GM23338 (cell line): ENCODE data around the gene ROBO3. TPM values are rescaled to one million over a fixed set of nuclear protein-coding genes. Genes with fewer than 3 reads are reported as not detected.

Experiments
- ATAC-seq: fragments of 200-7000 bp; cut with Tn5 transposase; 3 replicates; pipeline ENCODE4 v1.9.1; 2020
- DNase-seq: peaks from one replicate; pipeline ENCODE4 v3.0.0-alpha.2; 2015; ENCODE audit warnings: low spot score
- H2AFZ ChIP-seq: fragments of 200-600 bp; sonication (generic); 2 replicates; pipeline ENCODE4 v1.8.0; 2016; ENCODE audit warnings: antibody characterized with exemption, mild to moderate bottlenecking, moderate library complexity
- H3F3A ChIP-seq: fragments of 200-600 bp; sonication (generic); replicated peaks from 2 replicates; pipeline ENCODE4 v1.8.0; 2017; ENCODE audit warnings: antibody characterized with exemption, mixed run types, low read depth
- H3K27ac ChIP-seq: fragments of 200-600 bp; sonication (generic); 2 replicates; pipeline ENCODE4 v1.6.1; 2016; ENCODE audit warnings: low read depth
- H3K27me3 ChIP-seq: fragments of 200-600 bp; sonication (generic); 2 replicates; pipeline ENCODE4 v1.8.0; 2016; ENCODE audit warnings: mild to moderate bottlenecking, mixed run types, moderate library complexity; ENCODE audit not compliant: insufficient read depth
- H3K36me3 ChIP-seq: fragments of 200-600 bp; sonication (generic); 2 replicates; pipeline ENCODE4 v1.8.0; 2016; ENCODE audit warnings: mild to moderate bottlenecking; ENCODE audit not compliant: insufficient read depth
- H3K4me1 ChIP-seq: fragments of 200-600 bp; sonication (generic); 2 replicates; pipeline ENCODE4 v1.8.0; 2016; ENCODE audit warnings: mild to moderate bottlenecking, moderate library complexity; ENCODE audit not compliant: insufficient read depth
- H3K4me2 ChIP-seq: fragments of 200-600 bp; sonication (generic); 2 replicates; pipeline ENCODE4 v1.7.1; 2017; ENCODE audit warnings: mixed run types
- H3K4me3 ChIP-seq: fragments of 200-600 bp; sonication (generic); 2 replicates; pipeline ENCODE4 v1.6.1; 2016; ENCODE audit warnings: mixed run types
- H3K79me2 ChIP-seq: fragments of 200-600 bp; sonication (generic); replicated peaks from 2 replicates; pipeline ENCODE4 v1.8.0; 2017; ENCODE audit warnings: mild to moderate bottlenecking; ENCODE audit not compliant: insufficient read depth
- H3K9me2 ChIP-seq: fragments of 200-600 bp; sonication (generic); 2 replicates; pipeline ENCODE4 v1.8.0; 2017; ENCODE audit not compliant: insufficient read depth
- H4K20me1 ChIP-seq: fragments of 200-600 bp; sonication (generic); replicated peaks from 2 replicates; pipeline ENCODE4 v1.8.0; 2017; ENCODE audit warnings: mild to moderate bottlenecking; ENCODE audit not compliant: insufficient read depth
- H3K27ac Mint-ChIP-seq: 2 replicates; pipeline ENCODE4 v1.8.0; 2020; ENCODE audit warnings: inconsistent platforms, mild to moderate bottlenecking, moderate library complexity, mixed read lengths
- H3K27me3 Mint-ChIP-seq: 3 replicates; pipeline ENCODE4 v1.8.0; 2022; ENCODE audit warnings: low read depth, mild to moderate bottlenecking, moderate library complexity, mixed read lengths, inconsistent platforms; ENCODE audit not compliant: insufficient read depth, poor library complexity
- H3K36me3 Mint-ChIP-seq: 3 replicates; pipeline ENCODE4 v1.8.0; 2021; ENCODE audit warnings: low read depth, mild to moderate bottlenecking, inconsistent platforms, moderate library complexity, mixed read lengths
- H3K4me1 Mint-ChIP-seq: 3 replicates; pipeline ENCODE4 v1.8.0; 2020; ENCODE audit warnings: mild to moderate bottlenecking, inconsistent platforms, mixed read lengths
- H3K4me3 Mint-ChIP-seq: 3 replicates; pipeline ENCODE4 v1.8.0; 2021; ENCODE audit warnings: moderate library complexity, mild to moderate bottlenecking, inconsistent platforms, mixed read lengths
- H3K9me3 Mint-ChIP-seq: 3 replicates; pipeline ENCODE4 v1.8.0; 2020; ENCODE audit warnings: moderate library complexity, mild to moderate bottlenecking, inconsistent platforms, mixed read lengths
- ETS1 ChIP-seq: IDR thresholded peaks from 2 replicates; pipeline ENCODE4 v1.6.1; 2016; ENCODE audit warnings: antibody characterized with exemption
- EZH2phosphoT487 ChIP-seq: fragments of 200-600 bp; sonication (generic); IDR thresholded peaks from one replicate; pipeline ENCODE4 v1.8.1; 2018; ENCODE audit warnings: antibody characterized with exemption; ENCODE audit not compliant: unreplicated experiment
- NANOG ChIP-seq: IDR thresholded peaks from 2 replicates; pipeline ENCODE4 v1.6.1; 2016; ENCODE audit warnings: antibody characterized with exemption, borderline replicate concordance
- POLR2AphosphoS5 ChIP-seq: IDR thresholded peaks from 2 replicates; pipeline ENCODE4 v1.6.1; 2016; ENCODE audit warnings: antibody characterized with exemption, low read depth
- STAT1 ChIP-seq: IDR thresholded peaks from one replicate; pipeline ENCODE4 v1.6.1; 2016; ENCODE audit warnings: antibody characterized with exemption; ENCODE audit not compliant: unreplicated experiment
- ZNF462 ChIP-seq: fragments of 250-450 bp; sonication (Bioruptor Pico); IDR thresholded peaks from 2 replicates; pipeline ENCODE4 v1.5.0; 2020; ENCODE audit warnings: mild to moderate bottlenecking, moderate library complexity
- polyA plus RNA-seq: library from polyadenylated mRNA; unstranded; fragments of >200 nt; fragmentation: Nextera tagmentation; extraction: Ambion mirVana; gene quantifications from 2 replicates; pipeline ENCODE4 v1.2.1, GENCODE V29; 2016
- total RNA-seq: library from RNA; depleted of rRNA; stranded (reverse); fragments of >200 nt; shearing (Covaris generic); gene quantifications from 2 replicates; pipeline ENCODE4 v1.2.3, GENCODE V29; 2014

Gene ROBO3
- total and polyA plus RNA-seq, 2 experiments from 2014 or later = 17.0 to 21.4 TPM

DNA sequence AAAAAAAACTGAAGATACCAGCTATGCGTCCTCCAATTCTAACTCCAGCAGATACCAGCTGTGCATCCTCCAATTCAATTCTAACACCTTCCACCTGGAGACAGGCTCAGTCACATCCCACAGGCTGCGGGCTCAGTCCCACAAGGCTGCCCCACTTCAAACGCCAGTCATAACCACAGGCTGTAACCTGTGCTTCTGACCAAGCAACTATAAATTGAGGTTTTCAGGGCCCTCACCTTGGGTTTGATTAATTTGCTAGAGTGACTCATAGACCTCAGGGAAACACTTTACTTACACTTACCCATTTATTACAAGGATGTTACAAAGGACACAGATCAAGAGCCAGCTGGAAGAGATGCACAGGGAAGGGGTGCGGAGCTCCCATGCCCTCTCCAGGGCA, 32.7 kb upstream of the ROBO3 start (continued):
- TF ChIP-seq ZNF462 (CRISPR knock-in tag) (no peak), STAT1 (no peak), POLR2AphosphoS5 (no peak), EZH2phosphoT487 (no peak), NANOG (no peak), ETS1 (no peak)

DNA sequence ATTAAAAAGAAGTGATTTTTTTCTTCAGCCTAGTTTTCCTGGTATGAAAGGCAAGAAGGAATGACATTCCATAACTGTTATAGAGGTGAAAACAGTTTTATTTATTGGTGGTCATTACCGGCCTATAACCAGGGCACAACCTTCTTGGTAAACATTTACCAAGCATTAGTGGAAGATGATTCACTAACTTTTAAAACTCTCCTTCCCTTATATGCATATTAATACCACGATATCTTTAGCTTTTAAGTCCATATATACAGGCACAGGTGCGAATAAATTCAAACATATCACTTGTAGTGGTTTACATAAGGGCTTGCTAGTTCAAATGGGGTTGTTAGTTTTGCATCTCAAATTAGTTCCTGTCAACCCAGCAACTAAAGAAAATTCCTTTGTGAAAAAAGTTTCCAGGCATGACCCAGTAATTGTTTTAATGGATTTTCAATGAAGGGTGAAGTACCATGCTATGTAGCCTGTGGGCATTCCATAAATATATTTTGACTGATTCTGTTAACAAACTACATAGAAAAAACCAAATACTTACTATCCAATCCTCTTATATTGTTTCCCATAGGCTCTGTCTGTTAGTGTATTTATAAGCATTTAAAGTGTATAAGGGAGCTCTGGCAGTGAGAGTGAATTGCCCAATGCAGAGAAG, 30.6 kb upstream of the ROBO3 start:
- H3K36me3 Mint-ChIP-seq = no peaks in the 10 kb centered on the region
- Histone ChIP-seq H3K9me2 (no peaks in the 10 kb centered on the region), H3F3A (peaks cover 8% of the 10 kb centered on the region; the same call in 1 of the 2 replicates), H3K4me2 (no peak overlapping the region), H4K20me1 (no peaks in the 10 kb centered on the region; the same call in 1 of the 2 replicates), H2AFZ (no peak overlapping the region), H3K27ac (no peak overlapping the region), H3K79me2 (no peaks in the 10 kb centered on the region), H3K36me3 (no peaks in the 10 kb centered on the region), H3K4me3 (no peak overlapping the region), H3K27me3 (peaks cover 44% of the 10 kb centered on the region), H3K4me1 (peaks cover 3% of the 10 kb centered on the region; the same call in 1 of the 2 replicates)
- H3K4me1 Mint-ChIP-seq = peaks cover 18% of the 10 kb centered on the region
- H3K4me3 Mint-ChIP-seq = no peak overlapping the region
- H3K27me3 Mint-ChIP-seq = peaks cover 23% of the 10 kb centered on the region
- H3K27ac Mint-ChIP-seq = no peak overlapping the region
- DNase-seq (no peak), ATAC-seq (no peak)
- no peaks in the 10 kb centered on the region for H3K9me3 Mint-ChIP-seq
- TF ChIP-seq ZNF462 (CRISPR knock-in tag) (no peak), STAT1 (no peak)
